Effector memory CD8-positive, alpha-beta T cell (primary cell): ENCODE measurements around the gene HSFY1.
"Not testable (repeated sequence)": the region's sequence is repeated elsewhere in the genome, so short reads cannot be mapped to it uniquely, and the experiment has no call there.

ENCODE experiments used
- ATAC-seq: fragments of 150-1000 bp; cut with Tn5 transposase; replicated peaks from 2 replicates; pipeline ENCODE4 v1.10.0; 2021; ENCODE audit warnings: mild to moderate bottlenecking, moderate library complexity
- DNase-seq, 3 experiments: peaks; one replicate each; pipeline ENCODE4 v3.0.0; 2021
- H3K27ac Mint-ChIP-seq, 2 donors: one replicate each; pipeline ENCODE4 v1.8.0; 2022; ENCODE audit warnings: mild to moderate bottlenecking in 2 of 2, mixed read lengths in 2 of 2, moderate library complexity in 2 of 2
- H3K27me3 Mint-ChIP-seq, 2 donors: one replicate each; pipeline ENCODE4 v1.8.0; 2022; ENCODE audit warnings: mixed read lengths in 2 of 2
- H3K36me3 Mint-ChIP-seq: one replicate; pipeline ENCODE4 v1.8.0; 2022; ENCODE audit warnings: mild to moderate bottlenecking, moderate library complexity, mixed read lengths; ENCODE audit not compliant: insufficient read depth
- H3K4me1 Mint-ChIP-seq, 2 donors: one replicate each; pipeline ENCODE4 v1.8.0; 2022; ENCODE audit warnings: low read depth in 2 of 2, mixed read lengths in 2 of 2
- H3K4me3 Mint-ChIP-seq, 2 donors: one replicate each; pipeline ENCODE4 v1.8.0; 2022; ENCODE audit warnings: mild to moderate bottlenecking in 2 of 2, mixed read lengths in 2 of 2, moderate library complexity in 2 of 2
- H3K9me3 Mint-ChIP-seq, 2 donors: one replicate each; pipeline ENCODE4 v1.8.0; 2022; ENCODE audit warnings: mixed read lengths in 2 of 2
- total RNA-seq, 9 experiments: gene quantifications; one replicate each; lab custom pipeline; 2026; lab: John Stamatoyannopoulos, UW

Gene HSFY1, protein sequence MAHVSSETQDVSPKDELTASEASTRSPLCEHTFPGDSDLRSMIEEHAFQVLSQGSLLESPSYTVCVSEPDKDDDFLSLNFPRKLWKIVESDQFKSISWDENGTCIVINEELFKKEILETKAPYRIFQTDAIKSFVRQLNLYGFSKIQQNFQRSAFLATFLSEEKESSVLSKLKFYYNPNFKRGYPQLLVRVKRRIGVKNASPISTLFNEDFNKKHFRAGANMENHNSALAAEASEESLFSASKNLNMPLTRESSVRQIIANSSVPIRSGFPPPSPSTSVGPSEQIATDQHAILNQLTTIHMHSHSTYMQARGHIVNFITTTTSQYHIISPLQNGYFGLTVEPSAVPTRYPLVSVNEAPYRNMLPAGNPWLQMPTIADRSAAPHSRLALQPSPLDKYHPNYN
- 0 reads per million in 9 experiments for total RNA-seq

DNA sequence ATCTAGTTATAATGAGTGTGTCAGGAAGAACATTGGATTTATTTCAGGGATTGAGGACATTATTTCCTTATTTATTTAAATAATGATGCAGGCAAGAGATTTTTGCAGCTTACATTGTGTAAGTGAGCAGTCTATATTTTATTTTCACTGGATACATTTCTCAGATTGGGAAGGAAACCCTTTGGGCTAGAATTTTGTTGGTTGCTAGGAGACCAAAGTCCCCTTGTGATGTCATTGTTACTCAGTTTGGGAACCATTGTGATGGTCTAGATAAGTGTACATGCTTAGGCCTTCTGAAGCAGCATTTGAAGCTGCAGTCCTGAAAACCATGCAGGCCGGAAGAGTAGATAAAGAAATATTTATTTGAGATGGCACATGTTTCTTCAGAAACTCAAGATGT lies at the start of gene HSFY1:
Gene HSFY1 (plus strand): TSS at position 301 of the 400 bp plus-strand sequence. CDS start 68 bp downstream, at position 369.
- H3K36me3 Mint-ChIP-seq, H3K27me3 Mint-ChIP-seq, H3K27ac Mint-ChIP-seq, H3K4me3 Mint-ChIP-seq, H3K4me1 Mint-ChIP-seq, ATAC-seq, H3K9me3 Mint-ChIP-seq, DNase-seq: not testable (repeated sequence)

DNA sequence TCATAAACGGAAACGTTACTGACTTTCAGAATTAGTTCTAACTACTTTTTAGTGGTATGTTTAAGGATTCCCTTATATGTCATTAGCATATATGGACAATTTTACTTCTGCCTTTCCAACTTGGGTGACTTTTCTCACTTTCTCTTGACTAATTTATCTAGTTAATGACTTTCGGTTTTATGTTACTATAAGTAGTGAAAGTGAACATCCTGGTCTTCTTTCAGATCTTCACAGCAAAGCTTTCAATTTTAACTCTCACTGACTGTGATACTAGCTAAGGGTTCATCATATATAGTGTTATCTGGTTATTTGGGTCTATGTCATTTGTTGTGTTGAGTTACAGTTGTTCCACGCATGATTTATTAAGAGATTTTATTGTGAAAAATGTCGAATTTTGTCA lies 42.3 kb upstream of the HSFY1 start:
- not testable (repeated sequence) for H3K4me1 Mint-ChIP-seq, H3K4me3 Mint-ChIP-seq, H3K27me3 Mint-ChIP-seq, H3K27ac Mint-ChIP-seq, H3K36me3 Mint-ChIP-seq, H3K9me3 Mint-ChIP-seq, ATAC-seq, DNase-seq

DNA sequence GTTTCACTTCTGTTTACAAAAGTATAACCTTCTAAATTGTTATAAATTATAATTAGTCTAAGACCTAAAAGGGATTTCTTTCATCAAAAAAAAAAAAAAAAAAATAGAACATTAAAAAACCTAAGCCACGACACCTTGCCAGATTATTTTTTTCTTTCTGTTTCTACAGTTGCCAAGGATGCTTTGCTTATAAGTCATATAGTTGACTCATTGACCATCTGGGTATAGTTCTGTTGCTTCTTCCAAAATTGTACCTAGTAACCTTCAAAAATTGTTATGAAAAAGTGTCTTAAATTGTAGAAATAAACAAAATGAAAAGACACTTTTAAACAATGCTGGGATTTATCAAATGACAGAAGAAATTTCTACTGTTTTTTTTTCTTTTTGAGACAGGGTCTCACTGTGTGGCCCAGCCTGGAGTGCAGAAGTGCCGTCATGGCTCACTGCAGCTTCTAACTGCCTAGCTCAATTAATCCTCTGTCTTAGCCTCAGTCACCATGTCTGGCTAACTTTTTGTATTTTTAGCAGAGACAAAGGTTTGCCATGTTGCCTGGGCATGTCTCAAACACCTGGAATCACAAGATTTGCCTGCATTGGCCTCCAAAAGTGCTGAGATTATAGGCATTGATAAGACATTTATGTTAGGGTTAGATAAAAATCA lies 15.4 kb upstream of the HSFY1 start:
- not testable (repeated sequence) for ATAC-seq, H3K36me3 Mint-ChIP-seq, H3K27me3 Mint-ChIP-seq, DNase-seq, H3K27ac Mint-ChIP-seq, H3K4me3 Mint-ChIP-seq, H3K9me3 Mint-ChIP-seq, H3K4me1 Mint-ChIP-seq

DNA sequence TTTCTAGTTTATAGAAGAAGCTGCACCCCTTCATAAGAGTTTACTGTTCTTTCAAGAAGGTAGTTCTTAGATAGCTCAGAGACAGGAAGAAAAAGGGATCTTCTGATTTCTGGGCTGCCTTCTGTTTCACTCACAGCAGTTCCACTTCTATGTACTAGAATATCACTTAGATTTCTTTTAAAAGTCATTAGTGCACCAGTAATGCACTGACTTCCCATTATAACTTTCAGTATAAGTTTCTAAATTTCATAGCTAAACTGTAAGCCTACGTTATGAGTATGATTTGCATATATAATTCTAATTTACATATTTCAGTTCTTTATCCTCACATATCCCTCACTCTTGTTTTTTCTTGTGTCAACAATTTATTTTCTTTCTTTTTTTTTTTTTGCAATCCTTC lies 7.6 kb upstream of the HSFY1 start:
- H3K9me3 Mint-ChIP-seq, ATAC-seq, H3K4me1 Mint-ChIP-seq, H3K27me3 Mint-ChIP-seq, H3K36me3 Mint-ChIP-seq, DNase-seq, H3K4me3 Mint-ChIP-seq, H3K27ac Mint-ChIP-seq: not testable (repeated sequence)

DNA sequence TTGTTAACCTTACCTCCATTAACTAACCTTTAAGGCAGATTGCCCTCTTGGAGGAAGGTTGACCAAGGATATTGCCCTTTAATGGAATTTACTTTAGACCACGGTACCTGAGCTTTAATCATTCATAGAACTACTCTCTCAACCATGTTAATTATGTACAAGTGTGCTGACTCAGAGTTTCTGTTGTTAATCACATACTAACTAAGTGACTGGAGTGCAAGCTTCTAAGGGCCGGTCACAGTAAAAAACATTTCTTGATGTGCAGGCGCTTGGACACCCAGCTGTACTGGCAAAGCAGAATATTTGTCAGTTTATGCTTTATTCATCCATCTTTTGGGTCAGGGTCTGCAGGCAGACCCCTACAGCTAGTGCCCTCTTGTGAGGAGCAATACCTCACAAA lies 6.6 kb downstream of the HSFY1 start:
- DNase-seq, ATAC-seq, H3K9me3 Mint-ChIP-seq: not testable (repeated sequence)

DNA sequence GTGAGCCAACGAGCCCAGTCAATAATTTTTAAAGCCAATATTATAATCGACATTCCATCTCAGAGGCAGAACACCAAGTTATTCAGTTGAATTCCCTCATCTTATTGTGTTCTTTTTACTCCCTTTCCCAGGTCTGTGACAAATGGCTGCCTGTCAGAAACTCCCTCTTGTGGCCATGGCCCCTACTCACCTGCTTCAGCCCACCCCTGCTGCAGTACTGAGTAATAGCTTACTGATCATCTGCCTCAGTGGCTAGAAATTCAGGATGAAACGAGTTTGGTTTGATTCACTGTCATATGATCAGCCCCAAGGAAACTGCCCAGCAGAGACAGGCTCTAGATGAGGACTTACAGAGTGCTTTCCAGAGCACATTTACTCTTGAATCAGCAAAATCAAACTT lies 19.4 kb downstream of the HSFY1 start:
- not testable (repeated sequence) for H3K9me3 Mint-ChIP-seq, H3K27me3 Mint-ChIP-seq, H3K4me3 Mint-ChIP-seq, DNase-seq, ATAC-seq, H3K27ac Mint-ChIP-seq, H3K4me1 Mint-ChIP-seq, H3K36me3 Mint-ChIP-seq

More for the DNA sequence above, 6.6 kb downstream of the HSFY1 start:
- not testable (repeated sequence) for H3K36me3 Mint-ChIP-seq, H3K27ac Mint-ChIP-seq, H3K4me3 Mint-ChIP-seq, H3K27me3 Mint-ChIP-seq, H3K4me1 Mint-ChIP-seq
